AG09309 (cell line): ENCODE data around the gene USP43.

Experiments
- DNase-seq: peaks from one replicate; pipeline ENCODE4 v3.0.0-alpha.2; 2010; ENCODE audit warnings: low read depth
- H3K4me3 ChIP-seq: 2 replicates; pipeline ENCODE4 v1.5.1; 2011; ENCODE audit warnings: mild to moderate bottlenecking, low read depth, low read length, moderate library complexity; ENCODE audit not compliant: control insufficient read depth
- CTCF ChIP-seq: IDR thresholded peaks from 2 replicates; pipeline ENCODE4 v1.5.1; 2011; ENCODE audit warnings: mild to moderate bottlenecking, low read depth, low read length, inconsistent platforms; ENCODE audit not compliant: insufficient read depth, control insufficient read depth; ENCODE audit errors: missing control alignments

Gene USP43

GRCh38 chr17:9693755-9694154 is 48.4 kb downstream of the USP43 start:
- H3K4me3 ChIP-seq, result no peak overlapping the region
- no peak for DNase-seq
- no peak for TF ChIP-seq CTCF

- no peak for TF ChIP-seq CTCF
- no peak for DNase-seq
- no peak overlapping the region for H3K4me3 ChIP-seq
Observed at GRCh38 chr17:9696279-9697044, 51.1 kb downstream of the USP43 start.

- no peak overlapping the region for H3K4me3 ChIP-seq
- DNase-seq, result no peak
- TF ChIP-seq CTCF, result no peak
Observed at GRCh38 chr17:9700136-9700535, 54.8 kb downstream of the USP43 start.

- DNase-seq, result no peak
- no peak for TF ChIP-seq CTCF
- H3K4me3 ChIP-seq, result no peak overlapping the region
Observed at GRCh38 chr17:9700754-9701476, 55.6 kb downstream of the USP43 start.

- H3K4me3 ChIP-seq, result no peak overlapping the region
- DNase-seq, result no peak
- TF ChIP-seq CTCF, result no peak
Observed at GRCh38 chr17:9702482-9702881, 57.2 kb downstream of the USP43 start.

- TF ChIP-seq CTCF, result no peak
- no peak for DNase-seq
- H3K4me3 ChIP-seq, result no peak overlapping the region
Observed at GRCh38 chr17:9702914-9703780, 57.8 kb downstream of the USP43 start.
